Prostate gland (tissue), 2 donors: ENCODE measurements around the gene NUP85. TPM values are rescaled to one million over a fixed set of nuclear protein-coding genes. Genes with fewer than 3 reads are reported as not detected.

Experiments
- DNase-seq: peaks from one replicate; pipeline ENCODE4 v3.0.0-alpha.2; 2019; ENCODE audit warnings: low spot score
- H3K27ac ChIP-seq, 2 donors: fragments of 200-600 bp; sonication (generic); 2 replicates each; pipeline ENCODE4 v1.5.1; 2017 to 2019
- H3K27me3 ChIP-seq: fragments of 200-600 bp; sonication (generic); replicated peaks from 2 replicates; pipeline ENCODE4 v1.5.1; 2019; ENCODE audit not compliant: insufficient read depth
- H3K36me3 ChIP-seq, 2 donors: fragments of 200-600 bp; sonication (generic); 1 replicate in 1 of 2; 2 replicates in 1 of 2; pipeline versions ENCODE4 v1.5.1 to v1.8.1; 2017 to 2019
- H3K4me1 ChIP-seq: fragments of 200-600 bp; sonication (generic); replicated peaks from 2 replicates; pipeline ENCODE4 v1.5.1; 2019
- H3K4me3 ChIP-seq, 2 donors: fragments of 200-600 bp; sonication (generic); 2 replicates each; pipeline ENCODE4 v1.5.1; 2017 to 2019
- H3K9me3 ChIP-seq: fragments of 200-600 bp; sonication (generic); 2 replicates; pipeline ENCODE4 v1.5.1; 2017
- CTCF ChIP-seq, 4 experiments: fragments of 200-600 bp in 2 of 4; fragments of 450-650 bp in 2 of 4; sonication (generic) in 2 of 4; IDR thresholded peaks; 1 replicate in 3 of 4; 2 replicates in 1 of 4; pipeline ENCODE4 v1.5.1; 2016 to 2019; ENCODE audit warnings: antibody characterized with exemption in 4 of 4, mild to moderate bottlenecking in 2 of 4, moderate library complexity in 2 of 4
- POLR2A ChIP-seq: fragments of 450-650 bp; IDR thresholded peaks from one replicate; pipeline ENCODE4 v1.6.1; 2016; ENCODE audit warnings: antibody characterized with exemption, mild to moderate bottlenecking
- POLR2AphosphoS5 ChIP-seq: sonication (generic); formaldehyde crosslinking; IDR thresholded peaks from one replicate; pipeline ENCODE4 v1.6.1; 2017; ENCODE audit warnings: antibody characterized with exemption
- WGBS: methylation state at CpG from one replicate; pipeline ENCODE4 v1.1.5; 2018; 5-methylcytosine and 5-hydroxymethylcytosine counted together
- intact Hi-C: fragments of 100-400 bp; cut with DNase I; formaldehyde crosslinking; loops from one replicate; pipeline ENCODE4 v1.14.2; 2022
- total RNA-seq, 2 donors: library from RNA; depleted of rRNA; stranded (reverse); fragments of >200 nt; gene quantifications; one replicate each; pipeline ENCODE4 v1.1.0, GENCODE V29; 2016

NUP85 gene
- total RNA-seq, 2 donors from 2014 or later: 41.0 to 46.7 TPM

DNA sequence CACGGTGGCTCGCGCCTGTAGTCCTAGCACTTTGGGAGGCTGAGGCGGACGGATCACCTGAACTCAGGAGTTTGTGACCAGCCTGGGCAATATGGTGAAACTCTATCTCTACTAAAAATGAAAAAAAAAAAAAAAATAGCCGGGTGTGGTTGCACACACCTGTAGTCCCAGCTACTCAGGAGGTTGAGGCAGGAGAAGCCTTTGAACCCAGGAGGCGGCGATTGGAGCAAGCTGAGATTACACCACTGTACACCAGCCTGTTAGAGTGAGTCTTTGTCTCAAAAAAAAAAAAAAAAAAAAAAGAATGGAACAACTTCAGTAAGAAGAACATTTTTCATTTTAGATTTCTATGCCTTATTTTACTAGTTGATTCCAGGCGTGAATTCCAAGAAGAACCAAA is 2.7 kb downstream of the NUP85 start:
- Histone ChIP-seq H3K36me3 (no peaks in the 10 kb centered on the region), H3K27me3 (no peaks in the 10 kb centered on the region), H3K9me3 (no peaks in the 10 kb centered on the region), H3K4me1 (no peaks in the 10 kb centered on the region), H3K27ac (no peak overlapping the region), H3K4me3 (no peak overlapping the region)
- no peak for TF ChIP-seq POLR2AphosphoS5
- no peak for TF ChIP-seq POLR2A
- no peak for TF ChIP-seq CTCF (IDR thresholded peaks at IDR 0.05)
- WGBS: 86% methylated on average over 9 of the region's 9 CpGs
- no peak for DNase-seq
- intact Hi-C loops: no loop called here

- Histone ChIP-seq H3K36me3 (no peaks in the 10 kb centered on the region), H3K4me1 (no peaks in the 10 kb centered on the region), H3K27ac (no peak overlapping the region), H3K9me3 (no peaks in the 10 kb centered on the region), H3K4me3 (no peak overlapping the region), H3K27me3 (no peaks in the 10 kb centered on the region)
- intact Hi-C loops: no loop called here
- 78% methylated on average over 3 of the region's 3 CpGs for WGBS
- TF ChIP-seq POLR2AphosphoS5: no peak
- TF ChIP-seq POLR2A: no peak
- TF ChIP-seq CTCF (IDR thresholded peaks at IDR 0.05): no peak
- no peak for DNase-seq
Measured at GRCh38 chr17:75209061-75209460, 3.6 kb downstream of the NUP85 start.

DNA sequence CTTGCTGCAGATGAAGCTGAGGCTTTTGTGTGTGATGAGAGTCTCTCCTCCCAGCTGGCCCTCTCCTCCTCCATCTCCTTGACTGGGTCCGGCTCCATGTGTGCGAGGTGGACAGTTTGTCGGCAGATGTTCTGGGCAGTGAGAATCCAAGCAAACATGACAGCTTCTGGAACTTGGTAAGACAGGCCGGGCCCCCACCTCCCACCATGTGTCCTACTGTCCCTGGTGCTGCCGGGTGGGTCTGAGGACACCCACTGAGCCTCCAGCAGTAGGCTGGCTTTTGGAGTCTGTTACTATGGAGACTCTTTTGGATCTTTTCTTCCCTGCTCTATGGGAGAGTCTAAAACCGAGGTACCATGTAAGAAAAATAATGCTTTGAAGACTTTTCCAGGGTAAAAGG is 12.7 kb downstream of the NUP85 start:
- Histone ChIP-seq H3K27me3 (no peaks in the 10 kb centered on the region), H3K4me3 (no peak overlapping the region), H3K4me1 (no peaks in the 10 kb centered on the region), H3K36me3 (no peaks in the 10 kb centered on the region), H3K9me3 (no peaks in the 10 kb centered on the region), H3K27ac (no peak overlapping the region)
- 91% methylated on average over 6 of the region's 6 CpGs for WGBS
- no peak for DNase-seq
- intact Hi-C loops: no loop called here
- no peak for TF ChIP-seq POLR2A
- TF ChIP-seq CTCF (IDR thresholded peaks at IDR 0.05): no peak

DNA sequence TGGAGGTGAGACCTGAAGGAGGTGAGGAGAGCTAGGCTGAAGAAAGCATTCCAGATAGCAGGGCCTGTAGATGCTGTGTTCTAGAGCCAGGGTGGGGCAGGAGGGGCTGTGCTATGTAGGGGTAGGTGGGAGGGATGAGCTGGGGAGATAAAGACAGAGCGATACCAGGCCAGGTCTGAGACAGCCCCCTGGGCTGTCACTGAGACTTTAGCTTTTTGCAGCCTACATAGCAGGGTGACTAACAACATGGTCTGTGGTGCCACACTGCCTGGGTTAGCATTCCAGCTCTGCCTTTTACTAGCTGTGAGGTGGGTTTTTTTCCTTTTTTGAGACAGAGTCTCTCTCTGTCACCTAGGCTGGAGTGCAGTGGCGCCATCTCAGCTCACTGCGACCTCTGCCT is 14.3 kb downstream of the NUP85 start:
- TF ChIP-seq POLR2A: no peak
- TF ChIP-seq POLR2AphosphoS5: no peak

DNA sequence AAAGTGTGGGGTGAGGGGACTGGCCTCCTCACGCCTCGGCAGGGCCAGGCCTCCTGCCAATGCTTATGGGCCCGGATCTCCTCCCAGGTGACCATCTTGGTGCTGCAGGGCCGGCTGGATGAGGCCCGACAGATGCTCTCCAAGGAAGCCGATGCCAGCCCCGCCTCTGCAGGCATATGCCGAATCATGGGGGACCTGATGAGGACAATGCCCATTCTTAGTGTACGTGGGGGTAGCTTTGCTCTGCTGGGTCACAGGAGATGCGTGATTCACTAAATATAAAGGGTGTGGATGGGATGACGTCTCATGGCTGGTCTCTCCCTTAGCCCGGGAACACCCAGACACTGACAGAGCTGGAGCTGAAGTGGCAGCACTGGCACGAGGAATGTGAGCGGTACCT is 19.5 kb downstream of the NUP85 start:
- intact Hi-C loops: no loop called here
- no peaks in the 10 kb centered on the region for H3K4me1 ChIP-seq
- no peak overlapping the region for H3K4me3 ChIP-seq
- H3K27ac ChIP-seq: no peak overlapping the region
- H3K9me3 ChIP-seq: no peaks in the 10 kb centered on the region
- H3K36me3 ChIP-seq: peaks cover 0 to 5% of the 10 kb centered on the region in 2 donors
- TF ChIP-seq POLR2AphosphoS5: no peak
- no peak for TF ChIP-seq CTCF (IDR thresholded peaks at IDR 0.05)
- TF ChIP-seq POLR2A: no peak
- DNase-seq: no peak
- H3K27me3 ChIP-seq: no peaks in the 10 kb centered on the region
- 76% methylated on average over 14 of the region's 14 CpGs for WGBS

More for the DNA sequence above, 14.3 kb downstream of the NUP85 start:
- Histone ChIP-seq H3K4me3 (no peak overlapping the region), H3K27ac (no peak overlapping the region), H3K4me1 (no peaks in the 10 kb centered on the region), H3K36me3 (no peaks in the 10 kb centered on the region), H3K9me3 (no peaks in the 10 kb centered on the region), H3K27me3 (no peaks in the 10 kb centered on the region)
- DNase-seq: no peak
- intact Hi-C loops: no loop called here
- 93% methylated on average over 3 of the region's 3 CpGs for WGBS
